ENCODE data around the gene SHISA5. TPM values are rescaled to one million over a fixed set of nuclear protein-coding genes. Genes with fewer than 3 reads are reported as not detected.

SHISA5 gene
- polyA plus RNA-seq, 3 donors: 147 to 266 (median 242) TPM

DNA sequence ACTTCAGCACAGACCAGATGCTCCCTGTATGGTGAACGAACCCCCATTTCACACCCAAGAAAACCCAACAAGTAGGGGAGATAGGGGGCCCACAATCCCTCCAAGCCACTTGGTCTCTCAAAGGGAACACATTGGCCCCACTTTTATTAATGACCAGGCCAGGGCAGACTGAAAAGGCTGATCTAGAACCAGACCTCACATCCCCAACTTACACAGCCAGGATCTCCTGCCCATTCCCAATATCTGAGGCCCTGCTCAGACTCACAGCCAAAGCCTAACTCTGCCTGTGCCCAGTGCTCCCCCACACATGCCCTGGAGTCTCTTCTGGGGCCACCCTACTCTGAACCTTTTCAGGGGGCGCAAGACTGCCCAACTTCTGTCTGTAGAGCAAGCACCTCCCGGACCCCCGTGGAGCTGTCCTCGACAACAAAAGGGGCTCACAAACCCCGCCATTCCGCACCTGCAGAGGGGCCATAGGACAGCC lies 75.8 kb downstream of the SHISA5 start:
- Histone ChIP-seq H3K27me3 (ENCODE audit: control insufficient read depth in 2 of 2, insufficient read depth in 2 of 2, low read length in 2 of 2) (peaks cover 3 to 27% of the 10 kb centered on the region in 2 donors), H3K4me2 (replicated peaks; ENCODE audit: extremely low read depth, low read length, poor library complexity, severe bottlenecking) (peak overlapping the region; percentile 94), H3K9me3 (replicated peaks in 1 of 2; ENCODE audit: control insufficient read depth in 1 of 2, insufficient read depth in 1 of 2, low read length in 2 of 2) (no peaks in the 10 kb centered on the region), H3K79me2 (ENCODE audit: insufficient read depth, low read length) (no peaks in the 10 kb centered on the region), H3K4me1 (ENCODE audit: control insufficient read depth in 1 of 2, insufficient read depth in 2 of 2, low read length in 2 of 2) (peaks cover 7 to 8% of the 10 kb centered on the region in 2 donors), H3K9ac (ENCODE audit: insufficient read depth, low read length, poor library complexity, severe bottlenecking) (no peak overlapping the region), H4K20me1 (ENCODE audit: insufficient read depth, low read length) (no peaks in the 10 kb centered on the region), H3K36me3 (replicated peaks in 1 of 2; ENCODE audit: control insufficient read depth in 1 of 2, insufficient read depth in 2 of 2, low read length in 2 of 2) (peaks cover 7 to 12% of the 10 kb centered on the region in 2 donors), H3K27ac (ENCODE audit: low read depth in 1 of 2, low read length in 2 of 2) (no peak overlapping the region), H2AFZ (ENCODE audit: insufficient read depth, low read depth, low read length, poor library complexity, severe bottlenecking) (no peak overlapping the region), H3K4me3 (replicated peaks in 1 of 3; ENCODE audit: low read depth in 2 of 3, low read length in 3 of 3) (peak overlapping the region in 1 of 3 experiments; percentile 78)
- Mint-ChIP-seq H3K27me3 (ENCODE audit: low read depth in 3 of 3) (peaks cover 24 to 38% (median 26%) of the 10 kb centered on the region in 3 donors), H3K36me3 (peaks cover 12 to 18% of the 10 kb centered on the region in 2 donors), H3K4me1 (peaks cover 9% of the 10 kb centered on the region), H3K9me3 (peaks cover 0 to 5% (median 0%) of the 10 kb centered on the region in 7 donors), H3K4me3 (peak overlapping the region; percentile 70), H3K27ac (no peak overlapping the region)
- TF ChIP-seq, protein P1, sequence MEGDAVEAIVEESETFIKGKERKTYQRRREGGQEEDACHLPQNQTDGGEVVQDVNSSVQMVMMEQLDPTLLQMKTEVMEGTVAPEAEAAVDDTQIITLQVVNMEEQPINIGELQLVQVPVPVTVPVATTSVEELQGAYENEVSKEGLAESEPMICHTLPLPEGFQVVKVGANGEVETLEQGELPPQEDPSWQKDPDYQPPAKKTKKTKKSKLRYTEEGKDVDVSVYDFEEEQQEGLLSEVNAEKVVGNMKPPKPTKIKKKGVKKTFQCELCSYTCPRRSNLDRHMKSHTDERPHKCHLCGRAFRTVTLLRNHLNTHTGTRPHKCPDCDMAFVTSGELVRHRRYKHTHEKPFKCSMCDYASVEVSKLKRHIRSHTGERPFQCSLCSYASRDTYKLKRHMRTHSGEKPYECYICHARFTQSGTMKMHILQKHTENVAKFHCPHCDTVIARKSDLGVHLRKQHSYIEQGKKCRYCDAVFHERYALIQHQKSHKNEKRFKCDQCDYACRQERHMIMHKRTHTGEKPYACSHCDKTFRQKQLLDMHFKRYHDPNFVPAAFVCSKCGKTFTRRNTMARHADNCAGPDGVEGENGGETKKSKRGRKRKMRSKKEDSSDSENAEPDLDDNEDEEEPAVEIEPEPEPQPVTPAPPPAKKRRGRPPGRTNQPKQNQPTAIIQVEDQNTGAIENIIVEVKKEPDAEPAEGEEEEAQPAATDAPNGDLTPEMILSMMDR (IDR thresholded peaks at IDR 0.05): no peak
- DNase-seq: no peak
- WGBS (ENCODE audit: insufficient coverage): 98% methylated on average over 6 of the region's 7 CpGs
- intact Hi-C loops (cut with micrococcal nuclease): no loop called here

DNA sequence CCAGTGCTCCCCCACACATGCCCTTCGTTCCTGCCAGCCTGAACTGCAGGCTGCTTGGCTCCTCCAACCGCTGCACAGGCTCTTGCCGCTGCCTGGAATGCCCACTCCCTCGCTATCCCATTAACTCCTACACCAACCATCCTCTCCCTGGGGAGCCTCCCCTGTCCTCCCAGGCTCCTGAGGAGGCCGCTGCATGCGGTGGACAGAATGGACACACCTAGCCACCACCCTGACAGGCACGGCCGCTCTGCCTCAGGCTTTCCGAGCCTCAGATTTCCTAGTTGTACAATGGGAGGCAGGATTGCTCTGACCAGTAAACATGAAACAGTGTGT lies 76.4 kb downstream of the SHISA5 start:
- H3K9ac ChIP-seq (ENCODE audit: insufficient read depth, low read length, poor library complexity, severe bottlenecking): no peak overlapping the region
- H3K36me3 ChIP-seq (replicated peaks in 1 of 2; ENCODE audit: control insufficient read depth in 1 of 2, insufficient read depth in 2 of 2, low read length in 2 of 2): peaks cover 5 to 7% of the 10 kb centered on the region in 2 donors
- peaks cover 7 to 8% of the 10 kb centered on the region in 2 donors for H3K4me1 ChIP-seq (ENCODE audit: control insufficient read depth in 1 of 2, insufficient read depth in 2 of 2, low read length in 2 of 2)
- Mint-ChIP-seq H3K9me3 (peaks cover 0 to 5% (median 0%) of the 10 kb centered on the region in 7 donors), H3K27me3 (ENCODE audit: low read depth in 3 of 3) (peaks cover 24 to 38% (median 26%) of the 10 kb centered on the region in 3 donors), H3K36me3 (peaks cover 7 to 14% of the 10 kb centered on the region in 2 donors), H3K4me1 (peaks cover 9% of the 10 kb centered on the region), H3K4me3 (peak overlapping the region in 1 of 2 donors; percentile 70), H3K27ac (peak overlapping the region in 1 of 7 donors; percentile 64)
- no peak overlapping the region for H3K27ac ChIP-seq (ENCODE audit: low read depth in 1 of 2, low read length in 2 of 2)
- H3K9me3 ChIP-seq (replicated peaks in 1 of 2; ENCODE audit: control insufficient read depth in 1 of 2, insufficient read depth in 1 of 2, low read length in 2 of 2): no peaks in the 10 kb centered on the region
- H2AFZ ChIP-seq (ENCODE audit: insufficient read depth, low read depth, low read length, poor library complexity, severe bottlenecking): no peak overlapping the region
- no peak overlapping the region for H3K4me2 ChIP-seq (replicated peaks; ENCODE audit: extremely low read depth, low read length, poor library complexity, severe bottlenecking)
- TF ChIP-seq, protein P1 (IDR thresholded peaks at IDR 0.05): no peak
- no peaks in the 10 kb centered on the region for H4K20me1 ChIP-seq (ENCODE audit: insufficient read depth, low read length)
- DNase-seq: no peak
- H3K4me3 ChIP-seq (replicated peaks in 1 of 3; ENCODE audit: low read depth in 2 of 3, low read length in 3 of 3): no peak overlapping the region
- intact Hi-C loops (cut with micrococcal nuclease): no loop called here
- WGBS (ENCODE audit: insufficient coverage): 98% methylated on average over 8 of the region's 9 CpGs
- peaks cover 3 to 27% of the 10 kb centered on the region in 2 donors for H3K27me3 ChIP-seq (ENCODE audit: control insufficient read depth in 2 of 2, insufficient read depth in 2 of 2, low read length in 2 of 2)
- H3K79me2 ChIP-seq (ENCODE audit: insufficient read depth, low read length): no peaks in the 10 kb centered on the region

Measured in CD14-positive monocyte (primary cell).